Femur (tissue), 1 donor: ENCODE data around the gene TMEM59L.
A peak's percentile ranks its signal among the peaks of the same experiment; 100 is the strongest.

Experiments used
- DNase-seq: peaks from one replicate; pipeline ENCODE4 v3.0.0-alpha.2; 2017

TMEM59L gene

GRCh38 chr19:18639706-18640243, 27.1 kb downstream of the TMEM59L start:
- no peak for DNase-seq

- DNase-seq: no peak
Observed at GRCh38 chr19:18644196-18645034, 31.7 kb downstream of the TMEM59L start.

GRCh38 chr19:18645035-18645511, 32.4 kb downstream of the TMEM59L start:
- no peak for DNase-seq

GRCh38 chr19:18646535-18647370, 34.1 kb downstream of the TMEM59L start:
- DNase-seq: peak; percentile 36

GRCh38 chr19:18647371-18647767, 34.7 kb downstream of the TMEM59L start:
- no peak for DNase-seq

GRCh38 chr19:18647807-18648206, 35.1 kb downstream of the TMEM59L start:
- DNase-seq: no peak

- DNase-seq: peak; percentile 42
Observed at GRCh38 chr19:18648973-18649315, 36.3 kb downstream of the TMEM59L start.

- peak; percentile 91 for DNase-seq
Observed at GRCh38 chr19:18649371-18650020, 36.8 kb downstream of the TMEM59L start.

- DNase-seq: peak; percentile 73
Observed at GRCh38 chr19:18650021-18650390, 37.3 kb downstream of the TMEM59L start.

- peak; percentile 86 for DNase-seq
Observed at GRCh38 chr19:18650468-18651041, 37.9 kb downstream of the TMEM59L start.

- no peak for DNase-seq
Observed at GRCh38 chr19:18651300-18651699, 38.6 kb downstream of the TMEM59L start.

GRCh38 chr19:18651733-18652132, 39.1 kb downstream of the TMEM59L start:
- DNase-seq: no peak

- DNase-seq: no peak
Observed at GRCh38 chr19:18653853-18654252, 41.2 kb downstream of the TMEM59L start.

GRCh38 chr19:18654469-18654868, 41.8 kb downstream of the TMEM59L start:
- no peak for DNase-seq

GRCh38 chr19:18655173-18655844, 42.6 kb downstream of the TMEM59L start:
- DNase-seq: no peak

- no peak for DNase-seq
Observed at GRCh38 chr19:18656337-18657086, 43.8 kb downstream of the TMEM59L start.

- peak; percentile 74 for DNase-seq
Observed at GRCh38 chr19:18657590-18658365, 45.1 kb downstream of the TMEM59L start.

- no peak for DNase-seq
Observed at GRCh38 chr19:18658366-18658855, 45.7 kb downstream of the TMEM59L start.

- peak; percentile 84 for DNase-seq
Observed at GRCh38 chr19:18659281-18660050, 46.8 kb downstream of the TMEM59L start.
